GM12864 (cell line): Measurements from ENCODE around the gene TMEM201.
A peak's percentile ranks its signal among the peaks of the same experiment; 100 is the strongest.

Source experiments
- DNase-seq: peaks from one replicate; pipeline ENCODE4 v3.0.0-alpha.2; 2011; ENCODE audit warnings: low read depth
- H3K4me3 ChIP-seq: 2 replicates; pipeline ENCODE4 v1.5.1; 2011; ENCODE audit warnings: mild to moderate bottlenecking, low read depth, low read length, control low read depth
- TF ChIP-seq, protein P1 (sequence below): IDR thresholded peaks from 2 replicates; pipeline ENCODE4 v1.5.1; 2011; ENCODE audit warnings: low read depth, mild to moderate bottlenecking, moderate library complexity, low read length, control low read depth, inconsistent platforms; ENCODE audit errors: missing control alignments

Gene TMEM201

DNA sequence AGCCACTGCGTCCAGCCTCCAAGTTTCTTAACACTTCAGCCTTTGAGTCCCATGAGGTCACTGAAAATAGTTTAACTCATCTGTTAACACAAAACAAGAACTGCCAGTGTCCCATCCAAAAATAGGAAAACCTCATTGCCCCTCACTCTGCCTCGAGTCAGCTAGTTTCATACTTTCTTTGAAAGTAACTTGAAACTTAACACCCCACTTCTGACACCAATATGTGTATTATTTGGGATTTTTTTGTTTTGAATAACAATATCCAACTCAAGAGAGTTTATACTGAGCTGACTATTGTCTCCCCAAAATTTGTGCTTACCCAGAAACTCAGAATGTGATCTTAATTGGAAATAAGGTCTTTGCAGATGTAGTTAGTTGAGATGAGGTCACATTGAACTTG is 45.9 kb downstream of the TMEM201 start:
- no peak for DNase-seq
- TF ChIP-seq, protein P1, sequence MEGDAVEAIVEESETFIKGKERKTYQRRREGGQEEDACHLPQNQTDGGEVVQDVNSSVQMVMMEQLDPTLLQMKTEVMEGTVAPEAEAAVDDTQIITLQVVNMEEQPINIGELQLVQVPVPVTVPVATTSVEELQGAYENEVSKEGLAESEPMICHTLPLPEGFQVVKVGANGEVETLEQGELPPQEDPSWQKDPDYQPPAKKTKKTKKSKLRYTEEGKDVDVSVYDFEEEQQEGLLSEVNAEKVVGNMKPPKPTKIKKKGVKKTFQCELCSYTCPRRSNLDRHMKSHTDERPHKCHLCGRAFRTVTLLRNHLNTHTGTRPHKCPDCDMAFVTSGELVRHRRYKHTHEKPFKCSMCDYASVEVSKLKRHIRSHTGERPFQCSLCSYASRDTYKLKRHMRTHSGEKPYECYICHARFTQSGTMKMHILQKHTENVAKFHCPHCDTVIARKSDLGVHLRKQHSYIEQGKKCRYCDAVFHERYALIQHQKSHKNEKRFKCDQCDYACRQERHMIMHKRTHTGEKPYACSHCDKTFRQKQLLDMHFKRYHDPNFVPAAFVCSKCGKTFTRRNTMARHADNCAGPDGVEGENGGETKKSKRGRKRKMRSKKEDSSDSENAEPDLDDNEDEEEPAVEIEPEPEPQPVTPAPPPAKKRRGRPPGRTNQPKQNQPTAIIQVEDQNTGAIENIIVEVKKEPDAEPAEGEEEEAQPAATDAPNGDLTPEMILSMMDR, result no peak
- no peak overlapping the region for H3K4me3 ChIP-seq

DNA sequence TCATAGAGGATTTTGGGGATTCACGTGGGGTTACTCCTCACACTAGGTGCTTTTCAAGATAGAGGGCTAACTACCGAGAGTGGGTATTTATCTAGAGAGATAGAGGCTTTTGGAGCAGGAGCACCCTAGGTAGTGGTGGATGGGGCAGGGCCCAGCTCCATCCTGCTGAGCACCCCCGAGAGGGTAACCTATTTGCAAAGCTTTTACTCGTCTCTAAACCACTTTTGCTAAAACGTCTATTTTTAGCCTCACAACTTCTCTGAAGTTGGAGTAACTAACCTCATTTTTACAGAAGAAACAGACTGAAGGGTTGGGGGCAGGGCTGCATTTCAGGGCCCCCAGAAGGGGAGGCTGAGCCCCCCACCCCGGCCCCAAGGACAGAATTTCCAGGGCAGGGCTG is 50.5 kb downstream of the TMEM201 start:
- DNase-seq, result no peak
- H3K4me3 ChIP-seq, result no peak overlapping the region
- TF ChIP-seq, protein P1, result no peak

DNA sequence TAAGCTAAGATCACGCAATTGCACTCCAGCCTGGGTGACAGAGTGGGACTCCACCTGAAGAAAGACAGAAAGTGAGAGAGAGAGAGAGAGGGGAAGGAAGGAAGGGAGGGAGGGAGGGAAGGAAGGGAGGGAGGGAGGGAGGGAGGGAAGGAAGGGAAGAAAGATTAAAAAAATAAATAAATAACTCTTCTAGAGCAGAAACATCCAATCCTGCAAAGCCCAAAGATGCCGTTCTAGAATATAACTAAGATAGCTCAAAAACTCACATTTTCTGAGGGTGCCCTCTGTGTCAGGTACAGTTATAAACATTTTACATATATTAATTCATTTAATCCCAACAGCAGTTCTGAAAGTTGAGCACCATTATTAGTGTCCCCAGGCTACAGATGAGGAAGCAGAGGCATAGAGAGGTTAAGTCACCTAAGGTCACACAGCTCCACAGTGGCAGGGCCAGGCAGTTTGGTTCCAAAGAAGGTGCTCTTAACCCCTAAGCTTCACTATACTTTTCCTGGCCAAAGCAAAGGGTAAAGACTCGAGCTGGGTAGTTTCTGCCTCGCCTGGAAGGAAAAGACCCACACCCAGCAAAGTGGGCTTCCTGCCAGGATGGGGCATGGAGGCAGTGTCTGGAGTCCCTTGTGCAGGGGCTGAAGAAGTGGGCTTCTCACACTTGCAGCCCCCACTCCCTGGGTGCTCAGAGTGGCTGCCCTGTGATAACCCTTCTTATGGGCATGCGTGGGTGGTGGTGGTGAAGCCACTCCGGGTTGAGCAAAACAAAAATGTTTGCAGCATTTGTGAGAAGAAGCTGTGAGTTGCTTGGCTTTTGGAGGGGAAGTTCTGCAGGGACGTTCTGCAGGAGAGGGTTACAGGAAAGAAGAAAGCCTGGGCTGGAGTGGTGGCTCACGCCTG is 54.9 kb downstream of the TMEM201 start:
- TF ChIP-seq, protein P1, result no peak
- no peak for DNase-seq
- no peak overlapping the region for H3K4me3 ChIP-seq

DNA sequence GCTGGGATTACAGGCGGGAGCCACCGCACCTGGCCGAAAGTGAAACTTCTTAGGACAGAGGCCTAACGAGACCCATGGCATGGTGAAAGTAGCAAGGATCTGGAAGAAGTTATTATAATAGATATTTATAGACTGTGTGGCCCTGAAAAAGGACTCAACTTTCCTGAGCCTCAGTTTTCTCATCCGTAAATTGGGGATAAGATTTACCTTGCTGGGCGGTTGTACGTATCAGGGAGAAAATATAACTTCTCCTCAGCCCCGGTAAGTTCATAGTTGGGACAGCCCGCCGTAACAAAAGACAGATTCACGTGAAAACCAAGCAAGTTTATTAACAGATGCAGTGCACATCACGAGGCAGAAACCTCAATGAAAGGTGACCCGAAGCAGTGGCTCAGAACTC is 57.3 kb downstream of the TMEM201 start:
- DNase-seq, result no peak
- H3K4me3 ChIP-seq, result no peak overlapping the region
- TF ChIP-seq, protein P1, result no peak

DNA sequence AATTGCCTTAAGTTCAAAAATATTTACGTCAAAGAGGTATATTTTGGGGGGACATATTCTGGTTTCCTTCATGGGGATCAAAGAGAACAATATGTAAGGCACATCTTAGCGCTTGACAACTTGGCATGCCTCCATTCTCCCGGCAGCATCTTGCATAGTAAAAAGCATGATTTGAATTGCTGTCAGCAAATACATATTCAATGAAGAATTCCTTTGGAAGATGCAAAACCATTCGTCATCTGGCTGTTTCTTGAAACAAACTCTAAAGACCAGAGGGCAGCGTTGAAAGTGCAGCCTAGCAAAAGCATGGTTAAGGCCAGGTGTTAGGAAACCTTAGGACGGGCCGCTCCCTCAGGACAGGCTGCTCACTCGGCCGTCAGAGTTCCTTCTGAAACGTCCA is 59.5 kb downstream of the TMEM201 start:
- H3K4me3 ChIP-seq, result no peak overlapping the region
- TF ChIP-seq, protein P1, result no peak
- no peak for DNase-seq

DNA sequence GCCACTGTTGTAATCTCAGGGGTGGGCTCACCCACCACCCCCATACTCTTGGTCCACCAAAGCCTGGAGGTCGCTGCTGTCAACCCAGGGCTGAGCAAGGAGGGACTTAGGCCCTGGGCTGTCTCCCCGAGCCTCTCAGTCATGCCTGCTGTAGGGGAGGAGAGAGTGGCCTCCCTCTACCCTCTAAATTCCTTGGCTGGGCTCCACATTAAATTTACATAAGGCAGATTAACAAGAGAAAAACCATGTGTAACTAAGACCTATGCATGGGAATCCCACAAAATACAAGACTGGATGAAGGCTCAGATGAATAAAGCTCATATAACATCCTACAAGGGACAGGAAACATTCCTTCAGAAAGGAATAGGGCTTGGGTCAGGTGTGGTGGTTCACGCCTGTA is 61.1 kb downstream of the TMEM201 start:
- no peak for DNase-seq
- no peak overlapping the region for H3K4me3 ChIP-seq
- TF ChIP-seq, protein P1, result no peak

DNA sequence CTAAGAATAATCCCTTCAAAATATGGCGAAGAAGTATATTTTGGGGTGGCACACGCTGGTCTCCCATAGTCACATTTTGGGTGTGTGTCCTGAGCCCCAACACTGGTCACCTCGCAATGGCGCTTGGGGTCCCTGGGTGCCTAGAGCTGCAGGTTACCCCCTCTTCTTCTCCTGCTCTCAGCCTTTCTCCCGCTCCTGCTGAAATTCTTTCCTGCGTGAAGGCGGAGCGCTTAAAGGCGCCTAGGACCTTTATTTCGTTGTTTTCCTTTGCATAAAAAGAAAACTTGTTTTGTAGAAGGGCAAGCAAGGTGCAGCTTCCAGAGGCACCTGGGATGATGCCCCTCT is 62.5 kb downstream of the TMEM201 start:
- H3K4me3 ChIP-seq, result peak overlapping the region; percentile 90
- TF ChIP-seq, protein P1, result no peak

More for the DNA sequence above, 62.5 kb downstream of the TMEM201 start:
- DNase-seq, result no peak
